ENCODE measurements around the gene PRKCE.

PRKCE gene

DNA sequence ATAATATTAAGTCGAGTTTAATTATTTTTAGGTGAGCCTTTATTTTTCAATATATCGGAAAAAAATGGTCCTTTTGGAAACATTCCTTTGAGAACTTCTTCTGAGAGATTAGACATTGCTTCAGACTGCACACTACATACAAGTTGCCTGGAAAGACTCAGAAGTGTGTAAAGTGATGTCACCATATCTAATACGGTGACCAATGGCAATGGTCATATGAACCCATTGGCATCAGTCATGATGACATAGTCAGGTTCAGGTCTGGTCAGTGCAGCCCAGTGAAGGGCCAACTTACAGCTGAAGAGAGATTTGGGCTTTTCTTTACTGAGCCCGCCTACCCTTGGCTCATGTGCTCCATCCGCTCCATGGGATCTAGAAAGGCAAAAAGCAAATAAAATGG lies 362.3 kb downstream of the PRKCE start:
- no peak for DNase-seq (ENCODE audit: low spot score)
- TF ChIP-seq, protein P1, sequence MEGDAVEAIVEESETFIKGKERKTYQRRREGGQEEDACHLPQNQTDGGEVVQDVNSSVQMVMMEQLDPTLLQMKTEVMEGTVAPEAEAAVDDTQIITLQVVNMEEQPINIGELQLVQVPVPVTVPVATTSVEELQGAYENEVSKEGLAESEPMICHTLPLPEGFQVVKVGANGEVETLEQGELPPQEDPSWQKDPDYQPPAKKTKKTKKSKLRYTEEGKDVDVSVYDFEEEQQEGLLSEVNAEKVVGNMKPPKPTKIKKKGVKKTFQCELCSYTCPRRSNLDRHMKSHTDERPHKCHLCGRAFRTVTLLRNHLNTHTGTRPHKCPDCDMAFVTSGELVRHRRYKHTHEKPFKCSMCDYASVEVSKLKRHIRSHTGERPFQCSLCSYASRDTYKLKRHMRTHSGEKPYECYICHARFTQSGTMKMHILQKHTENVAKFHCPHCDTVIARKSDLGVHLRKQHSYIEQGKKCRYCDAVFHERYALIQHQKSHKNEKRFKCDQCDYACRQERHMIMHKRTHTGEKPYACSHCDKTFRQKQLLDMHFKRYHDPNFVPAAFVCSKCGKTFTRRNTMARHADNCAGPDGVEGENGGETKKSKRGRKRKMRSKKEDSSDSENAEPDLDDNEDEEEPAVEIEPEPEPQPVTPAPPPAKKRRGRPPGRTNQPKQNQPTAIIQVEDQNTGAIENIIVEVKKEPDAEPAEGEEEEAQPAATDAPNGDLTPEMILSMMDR (IDR thresholded peaks at IDR 0.05; ENCODE audit: extremely low read depth, missing control alignments) = no peak

DNA sequence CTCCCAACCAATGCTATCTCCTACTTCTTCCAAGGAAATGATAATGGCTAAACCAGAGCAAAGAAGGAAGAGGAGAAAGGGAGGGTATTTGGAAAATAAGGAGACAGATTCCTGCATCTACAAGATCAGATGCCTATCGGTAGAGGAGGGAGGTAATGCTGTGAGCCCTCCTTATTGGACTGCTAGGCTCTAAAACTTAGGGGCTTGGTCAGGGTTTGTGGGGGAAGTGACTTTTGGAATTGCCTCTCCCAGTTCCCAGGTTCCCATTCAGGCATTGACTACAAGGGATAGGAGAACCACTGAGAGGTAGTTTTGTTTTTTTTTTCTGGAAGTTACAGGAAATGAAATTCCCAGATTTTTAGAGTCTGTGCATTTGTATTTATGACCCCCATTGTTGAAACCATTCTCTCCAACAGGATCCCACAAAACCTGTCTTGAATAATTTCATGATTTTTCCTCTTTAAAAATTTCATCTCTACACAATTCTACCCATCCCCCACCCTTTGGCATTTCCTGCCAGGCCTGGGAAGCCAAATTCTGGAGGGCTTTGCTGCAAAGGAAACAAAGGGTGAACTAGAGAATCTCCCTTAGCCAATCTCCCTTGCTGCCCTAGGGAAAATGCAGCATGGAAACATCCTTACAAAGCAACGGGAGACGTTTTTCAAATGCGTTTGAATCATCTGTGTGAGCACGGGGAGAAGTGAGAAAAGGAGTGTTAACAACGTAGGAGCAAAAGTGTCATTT lies 363.6 kb downstream of the PRKCE start:
- no peak for DNase-seq (ENCODE audit: low spot score)
- TF ChIP-seq, protein P1 (IDR thresholded peaks at IDR 0.05; ENCODE audit: extremely low read depth, missing control alignments) = no peak

DNA sequence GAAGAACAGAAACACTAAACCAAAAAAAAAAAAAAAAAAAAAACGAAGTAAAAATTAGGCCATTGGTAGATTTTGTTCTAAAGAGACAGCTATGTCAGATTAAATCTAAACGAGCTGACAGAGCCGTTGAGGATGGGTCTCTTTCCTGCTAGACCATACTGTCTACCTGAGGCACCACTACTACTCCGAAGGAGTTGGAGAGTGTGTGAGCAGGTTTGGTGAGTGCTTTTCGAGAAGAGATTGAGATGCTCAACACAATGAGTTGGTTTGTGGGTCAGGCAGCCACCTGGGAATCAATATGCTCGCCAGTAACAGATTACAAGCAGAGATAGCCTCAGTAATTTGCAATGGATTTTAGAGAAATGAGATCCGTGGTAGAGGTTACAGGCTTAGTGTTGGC lies 364.2 kb downstream of the PRKCE start:
- TF ChIP-seq, protein P1 (IDR thresholded peaks at IDR 0.05; ENCODE audit: extremely low read depth, missing control alignments) = no peak
- no peak for DNase-seq (ENCODE audit: low spot score)

DNA sequence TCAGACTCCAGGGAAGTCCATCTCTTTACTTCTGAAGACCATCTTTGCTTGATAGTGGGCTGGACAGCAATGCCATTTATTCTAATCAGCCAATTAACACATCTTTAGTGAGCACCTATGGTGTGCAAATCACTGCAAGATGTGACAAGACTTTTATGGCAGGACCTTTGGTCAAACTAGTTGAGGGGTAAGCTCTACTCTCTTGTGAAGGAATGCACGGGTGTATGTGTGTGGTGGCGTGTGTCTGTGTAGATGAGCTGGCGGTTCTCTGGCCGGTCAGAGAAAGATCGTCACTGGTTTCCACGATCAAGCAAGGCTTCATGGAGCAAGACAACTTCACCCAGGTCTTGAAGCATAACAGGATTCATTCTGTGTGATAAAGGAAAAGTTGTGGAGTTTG lies 364.6 kb downstream of the PRKCE start:
- TF ChIP-seq, protein P1 (IDR thresholded peaks at IDR 0.05; ENCODE audit: extremely low read depth, missing control alignments) = no peak
- no peak for DNase-seq (ENCODE audit: low spot score)

DNA sequence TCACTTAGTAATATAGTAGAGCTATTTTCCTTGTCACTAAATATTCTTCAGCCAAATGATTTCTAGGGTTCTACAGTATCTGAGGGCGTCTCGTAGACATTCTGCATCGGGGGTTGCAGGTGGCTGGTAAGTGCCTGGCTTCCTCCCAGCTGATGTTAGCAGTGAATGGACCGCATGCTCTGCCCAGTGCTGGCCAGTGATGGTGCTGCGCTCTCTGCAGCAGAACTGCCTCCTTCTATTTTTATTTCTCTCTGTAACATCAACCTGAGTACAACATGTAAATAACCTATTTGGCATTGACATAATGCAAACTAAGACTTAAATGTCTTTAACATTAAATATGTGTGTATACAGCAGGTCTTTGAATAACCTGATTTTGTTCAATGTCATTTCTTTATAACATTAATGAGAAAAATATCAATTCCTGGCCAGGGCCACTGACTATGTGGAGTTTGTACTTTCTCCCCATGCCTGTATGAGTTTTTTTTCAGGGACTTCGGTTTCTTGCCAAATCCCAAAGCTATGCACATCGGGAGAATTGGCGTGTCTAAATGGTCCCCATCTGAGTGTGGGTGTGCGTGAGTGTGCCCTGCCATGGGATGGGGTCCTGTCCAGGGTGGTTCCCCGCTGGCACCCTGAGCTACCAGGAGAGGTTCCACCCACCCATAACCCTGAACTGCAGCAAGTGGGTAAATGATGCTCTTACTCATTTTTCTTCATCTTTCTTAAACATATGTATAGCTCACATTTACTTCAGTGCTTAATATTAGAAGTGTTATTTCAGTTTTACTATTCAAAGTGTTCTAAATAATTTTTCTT lies 367.5 kb downstream of the PRKCE start:
- TF ChIP-seq, protein P1 (IDR thresholded peaks at IDR 0.05; ENCODE audit: extremely low read depth, missing control alignments) = no peak
- DNase-seq (ENCODE audit: low spot score) = no peak

DNA sequence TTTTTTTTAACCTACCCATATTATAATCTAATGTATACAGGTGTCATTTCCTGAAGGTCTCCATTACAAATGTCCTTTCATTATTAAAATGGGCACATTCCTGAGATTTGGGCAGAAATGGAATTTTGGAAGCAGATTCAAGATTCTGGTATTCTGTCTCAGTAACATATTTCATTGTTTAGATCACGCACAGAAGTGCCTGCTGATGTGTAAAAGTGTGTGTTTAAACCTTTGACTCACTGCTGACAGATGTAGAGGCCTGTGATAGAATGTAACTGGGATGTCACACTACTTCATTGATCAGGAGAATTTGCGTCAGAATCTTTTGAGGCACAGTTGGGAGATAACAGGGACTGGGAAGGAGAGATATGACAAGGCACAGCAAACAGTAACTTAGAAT lies 368.9 kb downstream of the PRKCE start:
- TF ChIP-seq, protein P1 (IDR thresholded peaks at IDR 0.05; ENCODE audit: extremely low read depth, missing control alignments) = no peak

DNA sequence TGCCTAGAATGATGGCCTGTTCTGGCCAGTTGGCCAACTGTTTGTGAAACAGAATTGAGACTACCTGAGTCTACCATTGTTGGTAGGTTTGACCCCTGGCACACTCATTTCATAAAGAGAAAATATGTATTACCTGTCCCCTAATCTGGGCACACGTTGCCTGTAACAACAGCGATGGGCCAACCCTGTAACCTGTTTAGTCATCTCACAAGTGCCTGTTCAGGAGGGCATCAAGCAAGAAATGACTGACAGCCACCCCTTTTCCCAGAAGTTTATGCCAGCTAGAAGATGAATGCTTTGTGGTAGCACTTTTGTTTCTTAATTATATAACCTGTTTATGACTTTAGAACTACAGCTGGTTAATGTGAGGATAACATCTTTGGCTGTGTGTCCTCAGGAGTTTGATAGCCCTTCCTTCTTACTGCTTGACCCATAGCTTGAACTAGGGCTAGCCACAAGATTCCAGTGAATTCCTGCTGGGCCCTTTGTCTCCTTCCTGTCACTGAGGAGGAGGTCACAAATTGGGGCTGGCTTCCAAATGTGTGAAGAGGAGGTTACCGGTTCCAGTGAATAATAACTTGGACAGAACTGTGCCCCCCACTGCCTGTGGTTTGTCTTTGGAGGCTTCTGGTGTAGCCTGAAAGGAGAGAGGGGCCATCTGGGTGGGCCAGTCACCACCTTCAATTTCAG lies 371.8 kb downstream of the PRKCE start:
- TF ChIP-seq, protein P1 (IDR thresholded peaks at IDR 0.05; ENCODE audit: extremely low read depth, missing control alignments) = no peak

More for the DNA sequence above, 368.9 kb downstream of the PRKCE start:
- no peak for DNase-seq (ENCODE audit: low spot score)

More for the DNA sequence above, 371.8 kb downstream of the PRKCE start:
- no peak for DNase-seq (ENCODE audit: low spot score)

Measured in GM20000 (cell line).